Urothelium cell line (cell line): ENCODE data around the gene RGN.
"Not testable (repeated sequence)": the region's sequence is repeated elsewhere in the genome, so short reads cannot be mapped to it uniquely, and the experiment has no call there.

ENCODE experiments used
- DNase-seq: peaks from one replicate; pipeline ENCODE4 v3.0.0; 2011; ENCODE audit warnings: low spot score, mixed read lengths
- FAIRE-seq: peaks from 2 replicates; lab custom pipeline; 2011; peaks lifted over from hg19 to GRCh38; lab: Jason Lieb, UNC

The RGN gene

GRCh38 chrX:47078129-47079043 is at the start of gene RGN:
Gene RGN, plus strand, starts transcription at chrX:47078443. Its CDS starts 2,702 bp downstream, at chrX:47081145.
- FAIRE-seq, result no peak
- no peak for DNase-seq

GRCh38 chrX:47030339-47030738 is 47.9 kb upstream of the RGN start:
- FAIRE-seq, result no peak
- DNase-seq, result peak; percentile 21

- DNase-seq (no peak), FAIRE-seq (no peak)
Measured at GRCh38 chrX:47047989-47048388, 30.3 kb upstream of the RGN start.

DNA sequence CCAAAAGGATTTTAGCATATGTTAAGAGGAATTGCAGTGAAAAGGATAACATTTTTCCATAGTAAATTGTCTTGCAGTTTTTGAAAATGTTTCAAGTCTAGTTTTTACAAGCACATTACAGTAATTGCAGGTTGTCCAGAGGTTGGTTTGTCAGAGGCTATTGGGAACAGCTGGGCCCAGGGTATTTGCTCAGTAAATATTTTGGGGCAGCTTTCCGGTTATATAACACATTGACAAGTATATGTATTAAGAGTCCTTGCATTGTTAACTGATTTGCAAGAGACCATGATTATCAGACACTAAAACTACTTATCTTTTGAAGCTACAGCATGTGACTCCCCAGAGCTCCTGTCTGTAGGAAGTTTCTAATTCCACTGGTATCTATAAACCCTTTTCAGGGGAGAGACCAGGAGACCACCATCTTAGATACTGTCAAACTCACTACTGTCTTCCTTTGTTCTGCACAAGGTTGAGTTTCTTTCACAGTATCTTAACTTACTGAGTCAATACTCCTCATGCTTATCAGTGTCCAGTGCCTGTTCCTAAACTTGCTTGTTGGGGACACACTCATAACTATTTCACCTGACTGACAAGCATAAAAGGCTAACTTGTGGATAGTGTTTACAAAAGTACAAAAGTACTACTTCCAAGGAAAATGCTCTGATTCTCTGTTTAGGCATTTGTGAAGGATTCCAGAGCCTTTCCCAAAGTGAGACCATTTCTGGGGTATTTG is 18.9 kb upstream of the RGN start:
- FAIRE-seq, result no peak
- no peak for DNase-seq

DNA sequence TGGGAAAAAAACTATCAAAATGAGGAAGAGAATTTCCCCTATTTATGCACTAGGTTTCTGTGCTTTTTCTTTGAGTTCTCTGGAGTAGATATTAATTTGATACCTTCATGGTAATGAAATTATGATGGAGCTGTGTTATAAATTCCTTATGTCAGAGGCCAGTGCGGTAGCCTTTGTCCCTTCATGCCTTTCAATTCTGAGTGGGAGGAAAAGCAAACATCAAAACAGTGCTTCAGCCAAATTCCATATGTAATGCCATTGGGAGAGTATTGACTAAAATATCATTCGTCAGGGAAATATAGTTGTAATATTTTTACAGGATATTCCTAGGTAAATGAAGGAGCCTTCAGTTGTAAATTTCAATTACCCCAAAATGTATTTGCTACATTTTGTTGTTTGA is 17.5 kb upstream of the RGN start:
- FAIRE-seq (no peak), DNase-seq (no peak)

DNA sequence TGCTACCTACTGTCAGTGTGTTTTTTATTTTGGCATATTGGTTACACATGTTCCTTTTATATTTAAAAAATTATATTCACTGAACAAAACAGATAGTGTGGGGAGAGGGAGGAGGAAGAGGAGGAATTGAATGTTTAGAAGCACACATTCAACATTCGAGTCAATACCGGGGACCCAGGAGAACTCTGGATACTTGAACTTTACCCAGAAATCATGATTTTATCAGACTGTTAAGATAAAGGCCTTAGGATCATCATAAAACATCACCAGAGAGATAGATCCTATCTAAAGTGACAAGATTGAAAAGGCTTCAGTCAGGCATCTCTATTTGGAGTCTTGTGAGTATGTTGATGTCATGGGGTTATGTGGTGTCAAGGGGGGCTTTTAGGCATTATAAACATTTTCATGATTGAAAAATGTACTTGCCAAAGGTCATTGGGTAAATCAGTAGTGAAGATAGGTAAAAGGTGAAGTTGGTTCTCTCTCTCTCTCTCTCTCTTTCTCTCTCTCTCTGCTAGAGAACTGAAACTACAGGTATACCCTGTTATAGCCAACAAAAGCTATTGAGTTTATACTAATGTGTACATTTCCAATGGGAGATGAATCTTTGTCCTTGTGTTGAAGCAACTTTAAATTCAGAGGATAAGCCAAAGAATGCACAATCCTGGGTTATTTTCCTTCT is 16.9 kb upstream of the RGN start:
- FAIRE-seq (no peak), DNase-seq (no peak)

DNA sequence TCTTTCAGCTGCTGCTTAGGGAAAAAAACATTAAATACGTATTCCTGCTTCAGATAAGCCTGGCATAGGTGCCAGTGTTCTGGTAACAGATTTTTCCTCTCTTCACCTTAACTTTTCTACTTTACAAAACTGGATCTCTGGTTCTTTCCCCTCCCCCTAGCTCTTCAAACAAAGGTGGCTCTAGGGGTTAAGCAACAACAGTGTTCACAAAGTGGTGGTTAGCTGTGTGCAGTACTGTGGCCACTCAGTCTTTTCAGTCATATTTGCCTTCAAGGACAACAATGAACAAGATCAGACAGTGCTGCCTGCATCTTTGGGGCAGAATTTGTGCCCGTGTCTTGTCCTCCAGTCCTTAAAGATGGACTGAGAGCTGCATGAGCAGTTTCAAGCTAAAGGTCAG is 15.1 kb upstream of the RGN start:
- no peak for DNase-seq
- no peak for FAIRE-seq

- no peak for DNase-seq
- no peak for FAIRE-seq
Measured at GRCh38 chrX:47068214-47068613, 10.0 kb upstream of the RGN start.

DNA sequence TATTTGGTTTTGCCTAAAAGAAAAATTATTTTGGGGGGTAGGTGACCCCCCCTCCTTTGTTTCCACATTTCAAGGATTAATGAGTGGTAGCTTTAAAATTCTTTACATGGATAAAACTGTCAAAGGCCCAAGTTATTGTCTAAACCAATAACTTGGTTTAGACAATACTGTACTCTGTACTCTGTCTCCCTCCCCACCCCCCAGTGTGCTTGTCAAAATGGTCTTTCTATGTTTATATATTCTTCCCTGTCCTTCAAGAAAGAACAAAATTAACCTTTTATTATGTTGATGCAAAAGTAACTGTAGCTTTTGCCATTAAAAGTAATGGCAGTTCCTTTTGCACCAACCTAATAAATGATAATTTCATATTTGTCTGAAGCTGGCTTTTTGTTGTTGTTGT is 9.5 kb upstream of the RGN start:
- DNase-seq (no peak), FAIRE-seq (no peak)

GRCh38 chrX:47080215-47080914 is 2.1 kb downstream of the RGN start:
- FAIRE-seq (no peak), DNase-seq (no peak)

DNA sequence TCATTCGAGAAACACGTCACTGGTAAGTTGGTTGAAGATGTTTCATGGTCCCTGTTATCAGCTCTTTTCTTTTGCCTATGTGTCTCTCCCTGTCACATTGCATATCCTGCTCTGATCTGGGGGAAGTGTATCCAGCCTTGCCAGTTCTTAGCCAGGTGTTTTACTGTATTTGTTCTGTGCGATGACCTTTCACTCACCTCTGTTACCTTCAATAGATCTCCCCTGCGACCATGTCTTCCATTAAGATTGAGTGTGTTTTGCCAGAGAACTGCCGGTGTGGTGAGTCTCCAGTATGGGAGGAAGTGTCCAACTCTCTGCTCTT is 2.6 kb downstream of the RGN start:
- no peak for DNase-seq
- no peak for FAIRE-seq

GRCh38 chrX:47091149-47091775 is 13.0 kb downstream of the RGN start:
- FAIRE-seq, result no peak
- no peak for DNase-seq

GRCh38 chrX:47093248-47093647 is 15.0 kb downstream of the RGN start:
- FAIRE-seq (no peak), DNase-seq (no peak)

- no peak for DNase-seq
- FAIRE-seq, result no peak
Measured at GRCh38 chrX:47093860-47094259, 15.6 kb downstream of the RGN start.

GRCh38 chrX:47097018-47097417 is 18.8 kb downstream of the RGN start:
- DNase-seq (no peak), FAIRE-seq (no peak)

DNA sequence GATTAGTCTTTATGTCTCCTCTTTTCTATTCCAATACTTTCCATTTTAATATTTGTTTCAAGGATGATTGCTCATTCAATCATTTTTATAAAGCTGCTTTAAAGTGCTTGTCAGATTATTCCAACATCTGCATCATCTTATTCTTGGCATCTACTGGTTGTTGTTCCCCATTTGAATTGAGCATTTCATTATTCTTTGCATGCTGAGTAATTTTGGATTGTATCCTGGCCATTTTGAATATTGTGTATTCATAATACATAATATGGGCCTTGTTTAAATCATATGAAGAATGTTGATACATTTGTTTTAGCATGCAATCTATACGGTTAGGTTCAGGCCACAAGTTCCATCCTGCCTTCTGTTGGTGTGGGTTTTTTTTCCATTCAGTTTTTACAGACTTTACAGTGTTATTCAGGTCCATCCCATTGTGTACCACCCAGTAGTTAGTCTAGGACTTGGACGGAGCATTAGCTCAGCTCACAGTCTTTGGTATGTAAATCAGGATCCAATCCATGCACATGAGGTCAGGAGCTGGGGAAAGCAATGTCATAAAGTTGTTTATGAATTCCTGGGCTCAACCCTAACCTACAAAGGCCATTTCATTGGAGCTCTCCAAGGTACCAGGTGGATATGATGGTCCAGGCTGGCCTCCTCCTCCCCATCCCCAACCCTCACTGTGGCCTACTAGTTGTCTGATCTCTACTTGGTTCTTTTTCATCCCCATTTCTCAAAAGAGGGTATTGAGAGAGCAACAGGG is 20.3 kb downstream of the RGN start:
- no peak for FAIRE-seq
- DNase-seq, result no peak

DNA sequence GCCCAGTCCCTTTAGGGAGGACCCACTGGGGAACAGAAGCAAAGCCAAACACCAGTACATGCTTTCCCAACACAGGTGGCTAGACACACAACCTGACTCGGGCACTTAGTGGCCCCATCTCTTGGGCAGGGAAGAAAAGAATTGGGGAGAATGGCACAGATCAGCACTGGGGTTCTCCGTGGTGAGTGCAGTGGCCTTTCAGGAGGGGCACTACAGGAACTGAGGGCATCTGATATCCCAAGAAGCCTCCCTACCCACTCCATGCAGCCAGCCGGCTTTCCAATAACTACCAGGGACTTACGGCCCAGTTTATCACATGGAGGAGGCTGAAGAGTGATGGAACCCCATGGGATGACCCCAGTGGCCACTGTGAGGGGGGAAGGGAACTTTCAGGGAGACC is 23.0 kb downstream of the RGN start:
- FAIRE-seq, result no peak

DNA sequence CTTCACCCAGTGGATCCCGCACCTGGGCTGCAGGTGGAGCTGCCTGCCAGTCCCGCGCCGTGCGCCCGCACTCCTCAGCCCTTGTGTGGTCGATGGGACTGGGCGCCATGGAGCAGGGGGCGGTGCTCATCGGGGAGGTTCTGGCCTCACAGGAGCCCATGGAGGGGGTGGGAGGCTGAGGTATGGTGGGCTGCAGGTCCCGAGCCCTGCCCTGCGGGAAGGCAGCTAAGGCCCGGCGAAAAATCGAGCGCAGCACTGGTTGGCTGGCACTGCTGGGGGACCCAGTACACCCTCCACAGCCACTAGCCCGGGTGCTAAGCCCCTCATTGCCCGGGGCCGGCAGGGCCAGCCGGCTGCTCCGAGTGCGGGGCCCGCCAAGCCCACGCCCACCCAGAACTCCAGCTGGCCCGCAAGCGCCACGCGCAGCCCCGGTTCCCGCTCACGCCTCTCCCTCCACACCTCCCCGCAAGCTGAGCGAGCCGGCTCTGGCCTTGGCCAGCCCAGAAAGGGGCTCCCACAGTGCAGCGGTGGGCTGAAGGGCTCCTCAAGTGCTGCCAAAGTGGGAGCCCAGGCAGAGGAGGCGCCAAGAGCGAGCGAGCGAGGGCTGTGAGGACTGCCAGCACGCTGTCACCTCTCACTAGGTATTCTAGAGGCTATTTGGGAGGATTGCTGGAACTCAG is 32.8 kb downstream of the RGN start:
- not testable (repeated sequence) for DNase-seq, FAIRE-seq

More for the DNA sequence above, 23.0 kb downstream of the RGN start:
- DNase-seq, result no peak

- FAIRE-seq, result no peak
- no peak for DNase-seq
Measured at GRCh38 chrX:47112316-47112954, 34.2 kb downstream of the RGN start.
